ENCODE data around the gene BMP4.

BMP4 gene

GRCh38 chr14:54000341-54000811 lies 43.8 kb upstream of the BMP4 start:
- H3K27me3 ChIP-seq (ENCODE audit: control insufficient read depth in 1 of 2, insufficient read depth in 1 of 2, low read length in 2 of 2): no peaks in the 10 kb centered on the region
- peak overlapping the region; percentile 71 for H3K27ac ChIP-seq (ENCODE audit: low read length, poor library complexity, severe bottlenecking)
- H2BK5ac ChIP-seq (ENCODE audit: low read depth, low read length, poor library complexity, severe bottlenecking): no peak overlapping the region
- H3K9ac ChIP-seq (ENCODE audit: low read length): no peak overlapping the region
- 82% methylated on average over 1 of the region's 1 CpG for WGBS
- H3K18ac ChIP-seq (ENCODE audit: low read depth in 1 of 2, low read length in 2 of 2): no peak overlapping the region
- H3K9me3 ChIP-seq (ENCODE audit: control insufficient read depth, low read length): no peaks in the 10 kb centered on the region
- H2AFZ ChIP-seq (ENCODE audit: low read depth, low read length): no peak overlapping the region
- peak overlapping the region; percentile 33 for H2AK5ac ChIP-seq (ENCODE audit: low read length, severe bottlenecking)
- H2BK120ac ChIP-seq (ENCODE audit: low read depth, low read length): no peak overlapping the region
- H2BK15ac ChIP-seq (ENCODE audit: low read depth, poor library complexity, severe bottlenecking): no peak overlapping the region
- no peak overlapping the region for H3K14ac ChIP-seq (ENCODE audit: low read length in 2 of 2)
- no peak overlapping the region for H4K91ac ChIP-seq (ENCODE audit: low read length)
- H3K36me3 ChIP-seq (ENCODE audit: control insufficient read depth in 1 of 2, insufficient read depth in 2 of 2, low read depth in 1 of 2, low read length in 2 of 2): no peaks in the 10 kb centered on the region
- no peak overlapping the region for H3K4me2 ChIP-seq (ENCODE audit: low read length, poor library complexity, severe bottlenecking)
- H3K23ac ChIP-seq (ENCODE audit: low read length in 2 of 2): no peak overlapping the region
- peaks cover 7% of the 10 kb centered on the region for H3K4me1 ChIP-seq (ENCODE audit: control insufficient read depth, insufficient read depth, low read depth, low read length)
- no peak overlapping the region for H3K4me3 ChIP-seq (ENCODE audit: insufficient read depth in 1 of 2, low read depth in 1 of 2, low read length in 2 of 2)
- no peak overlapping the region for H4K8ac ChIP-seq (ENCODE audit: low read length)
- no peaks in the 10 kb centered on the region for H3K79me1 ChIP-seq (replicated peaks; ENCODE audit: low read length, poor library complexity, severe bottlenecking)
- peak; percentile 27 for DNase-seq
- H3K4ac ChIP-seq (ENCODE audit: low read depth in 1 of 2, low read length in 2 of 2): no peak overlapping the region
- peak overlapping the region in 1 of 2 experiments; percentile 52 for H2BK12ac ChIP-seq (ENCODE audit: low read length in 2 of 2)

DNA sequence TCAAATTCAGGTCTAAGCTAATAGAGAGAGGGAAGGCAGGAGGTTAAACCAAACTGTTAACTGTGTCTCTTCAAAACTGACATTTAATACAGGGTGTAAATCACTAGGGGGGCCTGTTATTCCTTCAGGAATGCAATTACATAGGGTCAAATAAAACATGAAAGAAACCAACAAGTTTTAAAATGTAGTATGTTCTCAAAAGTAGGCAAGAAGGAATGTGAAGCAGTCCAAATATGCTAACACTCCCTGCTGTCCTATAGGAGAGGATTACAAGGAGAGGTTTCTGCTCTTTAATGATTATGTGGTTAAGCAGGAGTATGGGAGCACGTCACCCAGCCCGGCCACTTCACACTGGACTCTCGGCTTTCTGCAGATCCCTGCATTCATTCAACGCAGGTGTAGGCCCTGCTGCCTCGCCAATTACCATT lies 42.5 kb upstream of the BMP4 start:
- Histone ChIP-seq H4K91ac (ENCODE audit: low read length) (no peak overlapping the region), H2BK5ac (ENCODE audit: low read depth, low read length, poor library complexity, severe bottlenecking) (no peak overlapping the region), H3K36me3 (ENCODE audit: control insufficient read depth in 1 of 2, insufficient read depth in 2 of 2, low read depth in 1 of 2, low read length in 2 of 2) (no peaks in the 10 kb centered on the region), H2AK5ac (ENCODE audit: low read length, severe bottlenecking) (no peak overlapping the region), H3K23ac (ENCODE audit: low read length in 2 of 2) (no peak overlapping the region), H3K4me1 (ENCODE audit: control insufficient read depth, insufficient read depth, low read depth, low read length) (peaks cover 7% of the 10 kb centered on the region), H2BK120ac (ENCODE audit: low read depth, low read length) (no peak overlapping the region), H3K79me1 (replicated peaks; ENCODE audit: low read length, poor library complexity, severe bottlenecking) (no peaks in the 10 kb centered on the region), H3K18ac (ENCODE audit: low read depth in 1 of 2, low read length in 2 of 2) (peak overlapping the region in 1 of 2 experiments; percentile 12), H3K9ac (ENCODE audit: low read length) (no peak overlapping the region), H3K4me3 (ENCODE audit: insufficient read depth in 1 of 2, low read depth in 1 of 2, low read length in 2 of 2) (no peak overlapping the region), H2BK15ac (ENCODE audit: low read depth, poor library complexity, severe bottlenecking) (no peak overlapping the region), H2BK12ac (ENCODE audit: low read length in 2 of 2) (no peak overlapping the region), H3K27me3 (ENCODE audit: control insufficient read depth in 1 of 2, insufficient read depth in 1 of 2, low read length in 2 of 2) (no peaks in the 10 kb centered on the region), H4K8ac (ENCODE audit: low read length) (no peak overlapping the region), H3K9me3 (ENCODE audit: control insufficient read depth, low read length) (no peaks in the 10 kb centered on the region), H3K4ac (ENCODE audit: low read depth in 1 of 2, low read length in 2 of 2) (no peak overlapping the region), H3K4me2 (ENCODE audit: low read length, poor library complexity, severe bottlenecking) (no peak overlapping the region), H3K14ac (ENCODE audit: low read length in 2 of 2) (no peak overlapping the region), H2AFZ (ENCODE audit: low read depth, low read length) (no peak overlapping the region), H3K27ac (ENCODE audit: low read length, poor library complexity, severe bottlenecking) (peak overlapping the region; percentile 96)
- DNase-seq: peak; percentile 74
- WGBS: 10% methylated on average over 3 of the region's 5 CpGs

DNA sequence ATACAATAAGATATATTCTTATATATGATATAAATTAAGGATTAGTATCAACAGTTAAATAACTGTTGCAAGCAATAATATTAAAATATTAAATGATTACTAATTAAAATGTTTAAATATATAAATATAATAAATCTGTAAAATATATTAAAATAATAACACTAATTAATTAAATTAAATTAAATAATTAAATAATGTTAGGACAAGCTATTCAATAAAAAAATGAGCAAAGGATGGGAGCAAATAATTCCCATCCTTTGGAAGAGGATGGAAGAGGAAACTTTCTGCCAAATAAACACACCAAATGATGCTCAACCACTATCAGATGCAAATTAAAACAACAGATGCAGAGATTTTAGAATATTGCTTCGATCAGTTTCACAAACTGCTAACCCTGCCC lies 39.4 kb upstream of the BMP4 start:
- no peak overlapping the region for H2BK5ac ChIP-seq (ENCODE audit: low read depth, low read length, poor library complexity, severe bottlenecking)

GRCh38 chr14:53993920-53994607 lies 37.4 kb upstream of the BMP4 start:
- no peak overlapping the region for H4K8ac ChIP-seq (ENCODE audit: low read length)
- no peak overlapping the region for H3K4me2 ChIP-seq (ENCODE audit: low read length, poor library complexity, severe bottlenecking)
- no peak overlapping the region for H3K4me3 ChIP-seq (ENCODE audit: insufficient read depth in 1 of 2, low read depth in 1 of 2, low read length in 2 of 2)
- H2BK120ac ChIP-seq (ENCODE audit: low read depth, low read length): no peak overlapping the region
- H4K91ac ChIP-seq (ENCODE audit: low read length): no peak overlapping the region
- no peaks in the 10 kb centered on the region for H3K79me1 ChIP-seq (replicated peaks; ENCODE audit: low read length, poor library complexity, severe bottlenecking)
- H3K4me1 ChIP-seq (ENCODE audit: control insufficient read depth, insufficient read depth, low read depth, low read length): peaks cover 2% of the 10 kb centered on the region
- no peak overlapping the region for H3K23ac ChIP-seq (ENCODE audit: low read length in 2 of 2)
- H3K27me3 ChIP-seq (ENCODE audit: control insufficient read depth in 1 of 2, insufficient read depth in 1 of 2, low read length in 2 of 2): no peaks in the 10 kb centered on the region
- no peak overlapping the region for H2AFZ ChIP-seq (ENCODE audit: low read depth, low read length)
- no peak overlapping the region for H2BK5ac ChIP-seq (ENCODE audit: low read depth, low read length, poor library complexity, severe bottlenecking)
- no peaks in the 10 kb centered on the region for H3K9me3 ChIP-seq (ENCODE audit: control insufficient read depth, low read length)
- 85% methylated on average over 4 of the region's 6 CpGs for WGBS
- H3K4ac ChIP-seq (ENCODE audit: low read depth in 1 of 2, low read length in 2 of 2): no peak overlapping the region
- H2BK12ac ChIP-seq (ENCODE audit: low read length in 2 of 2): peak overlapping the region in 1 of 2 experiments; percentile 15
- DNase-seq: no peak
- H3K27ac ChIP-seq (ENCODE audit: low read length, poor library complexity, severe bottlenecking): no peak overlapping the region
- H2AK5ac ChIP-seq (ENCODE audit: low read length, severe bottlenecking): no peak overlapping the region
- H3K18ac ChIP-seq (ENCODE audit: low read depth in 1 of 2, low read length in 2 of 2): peak overlapping the region in 1 of 2 experiments; percentile 4
- no peak overlapping the region for H3K9ac ChIP-seq (ENCODE audit: low read length)
- H3K36me3 ChIP-seq (ENCODE audit: control insufficient read depth in 1 of 2, insufficient read depth in 2 of 2, low read depth in 1 of 2, low read length in 2 of 2): no peaks in the 10 kb centered on the region
- H2BK15ac ChIP-seq (ENCODE audit: low read depth, poor library complexity, severe bottlenecking): no peak overlapping the region
- H3K14ac ChIP-seq (ENCODE audit: low read length in 2 of 2): no peak overlapping the region

More for the DNA sequence above, 39.4 kb upstream of the BMP4 start:
- H3K4me3 ChIP-seq (ENCODE audit: insufficient read depth in 1 of 2, low read depth in 1 of 2, low read length in 2 of 2): no peak overlapping the region
- H3K4me1 ChIP-seq (ENCODE audit: control insufficient read depth, insufficient read depth, low read depth, low read length): peaks cover 4% of the 10 kb centered on the region
- no peaks in the 10 kb centered on the region for H3K9me3 ChIP-seq (ENCODE audit: control insufficient read depth, low read length)
- no peak overlapping the region for H3K18ac ChIP-seq (ENCODE audit: low read depth in 1 of 2, low read length in 2 of 2)
- no peak overlapping the region for H3K9ac ChIP-seq (ENCODE audit: low read length)
- no peak overlapping the region for H3K14ac ChIP-seq (ENCODE audit: low read length in 2 of 2)
- no peak overlapping the region for H2BK120ac ChIP-seq (ENCODE audit: low read depth, low read length)
- H2AK5ac ChIP-seq (ENCODE audit: low read length, severe bottlenecking): no peak overlapping the region
- no peak overlapping the region for H3K23ac ChIP-seq (ENCODE audit: low read length in 2 of 2)
- no peaks in the 10 kb centered on the region for H3K36me3 ChIP-seq (ENCODE audit: control insufficient read depth in 1 of 2, insufficient read depth in 2 of 2, low read depth in 1 of 2, low read length in 2 of 2)
- no peak overlapping the region for H4K8ac ChIP-seq (ENCODE audit: low read length)
- no peaks in the 10 kb centered on the region for H3K27me3 ChIP-seq (ENCODE audit: control insufficient read depth in 1 of 2, insufficient read depth in 1 of 2, low read length in 2 of 2)
- H2BK12ac ChIP-seq (ENCODE audit: low read length in 2 of 2): no peak overlapping the region
- no peak overlapping the region for H3K27ac ChIP-seq (ENCODE audit: low read length, poor library complexity, severe bottlenecking)
- no peaks in the 10 kb centered on the region for H3K79me1 ChIP-seq (replicated peaks; ENCODE audit: low read length, poor library complexity, severe bottlenecking)
- DNase-seq: no peak
- H2BK15ac ChIP-seq (ENCODE audit: low read depth, poor library complexity, severe bottlenecking): no peak overlapping the region
- no peak overlapping the region for H3K4me2 ChIP-seq (ENCODE audit: low read length, poor library complexity, severe bottlenecking)
- WGBS: 86% methylated on average over 1 of the region's 1 CpG
- H4K91ac ChIP-seq (ENCODE audit: low read length): no peak overlapping the region
- H3K4ac ChIP-seq (ENCODE audit: low read depth in 1 of 2, low read length in 2 of 2): no peak overlapping the region
- H2AFZ ChIP-seq (ENCODE audit: low read depth, low read length): no peak overlapping the region
